Measurements from ENCODE around the gene PGAP3.

DNA sequence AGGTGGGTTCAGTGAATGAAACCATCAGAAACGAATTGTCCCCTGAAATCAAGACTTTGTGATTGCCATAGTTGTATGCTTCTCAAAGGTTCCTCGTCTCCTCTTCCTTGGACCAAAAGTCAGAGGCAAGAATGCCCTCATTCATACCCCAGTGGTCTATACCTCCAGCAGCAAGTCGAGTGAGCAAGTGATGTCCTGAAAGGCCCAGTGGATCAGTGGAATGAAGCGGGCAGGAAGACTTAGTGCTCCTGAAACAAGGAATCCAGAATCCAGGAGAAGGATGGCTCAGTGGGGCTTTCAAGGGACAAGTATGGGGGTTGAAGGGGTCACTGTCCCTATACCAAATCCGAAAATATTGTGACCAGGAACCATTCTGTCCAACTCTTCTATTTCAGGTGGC is 6.7 kb upstream of the PGAP3 start:
- TF ChIP-seq POLR2A (IDR thresholded peaks at IDR 0.05; ENCODE audit: low read length) = no peak
- TF ChIP-seq GATA1 (IDR thresholded peaks at IDR 0.05; ENCODE audit: low read depth, low read length) = no peak
